Astrocyte (in vitro differentiated cells and primary cell): ENCODE results near the gene NRF1.

Experiments
- CTCF ChIP-seq: IDR thresholded peaks from 2 replicates; pipeline ENCODE4 v1.5.1; 2011; ENCODE audit warnings: low read depth, mild to moderate bottlenecking, inconsistent platforms, low read length, moderate library complexity; ENCODE audit not compliant: insufficient read depth
- EZH2 ChIP-seq: IDR thresholded peaks from 2 replicates; pipeline ENCODE4 v1.6.1; 2012; ENCODE audit warnings: mild to moderate bottlenecking, low read length, inconsistent platforms; ENCODE audit not compliant: insufficient read depth

- TF ChIP-seq EZH2 = no peak
- no peak for TF ChIP-seq CTCF
Observed at GRCh38 chr7:129702316-129702715, 90.8 kb downstream of the NRF1 start.
